ENCODE results near the gene THEM4.

GRCh38 chr1:151835596-151835995 lies 73.7 kb downstream of the THEM4 start:
- no peak for TF ChIP-seq CTCF (IDR thresholded peaks at IDR 0.05 in 8 of 11, conservative IDR thresholded peaks at IDR 0.05 in 3 of 11)
- no peak for TF ChIP-seq POLR2A (IDR thresholded peaks at IDR 0.05)
